Peyer's patch (tissue), 4 donors: ENCODE results near the gene HAPLN3.

ENCODE experiments used
- CTCF ChIP-seq, 6 experiments: fragments of 450-650 bp in 4 of 6; fragments of 200-600 bp in 2 of 6; sonication (generic) in 1 of 6; IDR thresholded peaks; one replicate each; pipeline ENCODE4 v1.5.1; 2017 to 2019; ENCODE audit warnings: antibody characterized with exemption in 6 of 6, mild to moderate bottlenecking in 3 of 6, moderate library complexity in 1 of 6
- POLR2A ChIP-seq, 2 donors: fragments of 450-650 bp; IDR thresholded peaks; one replicate each; pipeline ENCODE4 v1.5.1; 2017; ENCODE audit warnings: antibody characterized with exemption in 2 of 2, mild to moderate bottlenecking in 2 of 2, moderate library complexity in 2 of 2

GRCh38 chr15:88894348-88894818, 961 bp downstream of the HAPLN3 start:
- peak; percentile 35 to 70 (median 50) for TF ChIP-seq CTCF (IDR thresholded peaks at IDR 0.05)
- no peak for TF ChIP-seq POLR2A (IDR thresholded peaks at IDR 0.05)
